Brain pericyte (primary cell): ENCODE measurements around the gene ADPRS.

Source experiments
- DNase-seq: peaks from one replicate; pipeline ENCODE4 v3.0.0-alpha.2; 2012; ENCODE audit warnings: low read depth, low spot score

The ADPRS gene

GRCh38 chr1:36132029-36132428, 43.3 kb downstream of the ADPRS start:
- no peak for DNase-seq

GRCh38 chr1:36133484-36133883, 44.8 kb downstream of the ADPRS start:
- DNase-seq = no peak

DNA sequence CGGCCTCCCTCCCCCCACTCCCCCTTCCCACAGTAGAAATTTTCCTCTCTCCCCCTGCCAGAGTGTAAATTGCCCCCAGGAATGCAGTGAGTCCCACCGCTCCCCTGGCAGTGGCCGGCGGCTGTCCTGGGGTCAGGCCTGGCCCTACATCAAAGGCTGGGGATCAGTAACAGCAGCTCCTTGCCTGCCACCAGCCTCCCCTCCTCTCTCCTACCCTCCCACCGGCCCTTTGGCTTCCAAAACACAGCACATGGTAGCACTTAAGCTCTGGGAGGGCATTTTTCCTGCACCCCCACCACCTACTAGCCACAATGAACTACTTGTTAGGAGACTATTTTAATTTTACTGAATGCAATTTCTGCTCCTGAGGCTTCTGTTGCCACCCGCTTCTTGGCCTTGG, 45.3 kb downstream of the ADPRS start:
- DNase-seq = no peak

DNA sequence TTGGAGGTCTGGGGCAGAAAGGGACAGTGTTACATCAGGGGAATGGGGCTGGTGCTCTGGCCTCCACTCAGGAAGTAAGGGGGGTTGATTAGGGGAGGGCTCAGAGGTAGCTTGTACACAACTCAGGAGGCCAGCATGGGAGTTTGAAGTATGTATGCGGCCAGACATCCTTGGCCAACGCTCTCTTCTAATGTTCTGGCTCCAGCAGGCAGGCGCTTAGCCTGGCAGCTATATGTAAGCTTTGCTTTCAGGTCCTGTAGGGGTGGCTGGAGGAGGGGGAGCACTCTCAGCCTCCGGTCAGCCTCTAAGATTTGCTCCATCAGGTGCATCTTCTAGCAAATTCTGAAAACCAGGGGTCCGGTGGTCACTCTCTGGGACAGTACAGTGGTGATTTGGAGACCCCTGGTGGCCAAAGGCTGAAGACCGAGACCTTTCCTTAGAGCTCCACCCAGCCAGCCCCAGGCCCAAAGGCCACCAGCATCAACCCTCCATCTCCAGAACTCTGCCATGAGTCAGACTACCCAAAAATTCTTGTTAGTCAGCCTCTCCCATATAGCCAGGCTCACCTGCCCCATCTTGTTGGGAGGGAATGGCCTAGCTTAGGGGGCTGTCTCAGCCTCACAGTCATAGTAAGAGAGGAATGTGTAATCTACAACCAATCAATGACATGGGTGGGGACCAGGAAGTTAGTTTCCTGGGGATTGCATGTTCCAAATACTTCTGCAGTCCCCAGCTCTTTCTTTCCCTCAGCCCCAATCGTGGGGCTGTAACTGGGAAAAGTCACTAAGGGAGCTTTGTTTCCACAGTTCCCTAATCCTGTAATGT, 46.0 kb downstream of the ADPRS start:
- DNase-seq = no peak

GRCh38 chr1:36135330-36135667, 46.6 kb downstream of the ADPRS start:
- no peak for DNase-seq

GRCh38 chr1:36135796-36136195, 47.1 kb downstream of the ADPRS start:
- no peak for DNase-seq

DNA sequence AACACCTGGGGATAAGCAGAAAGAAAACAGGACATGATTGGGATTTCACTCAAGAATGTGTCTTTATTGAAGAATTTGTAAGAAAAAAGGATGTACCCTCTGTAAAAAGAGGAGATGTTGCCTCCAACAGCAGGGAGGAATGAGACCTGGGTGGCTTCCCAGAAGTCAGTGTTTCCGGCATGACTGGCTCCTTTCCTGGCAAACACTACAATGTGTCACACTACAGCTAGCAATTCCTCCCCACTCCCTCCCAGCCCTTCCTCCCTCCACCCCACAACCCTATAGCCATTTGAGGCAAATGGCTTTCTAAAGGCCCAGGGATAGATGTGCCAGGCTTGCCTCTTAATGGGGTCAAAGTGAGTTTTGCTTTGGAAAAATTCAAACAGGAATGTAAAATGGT, 47.8 kb downstream of the ADPRS start:
- no peak for DNase-seq

- no peak for DNase-seq
Measured at GRCh38 chr1:36137226-36137625, 48.5 kb downstream of the ADPRS start.

- no peak for DNase-seq
Measured at GRCh38 chr1:36137776-36138175, 49.1 kb downstream of the ADPRS start.

- DNase-seq = no peak
Measured at GRCh38 chr1:36139521-36139920, 50.8 kb downstream of the ADPRS start.

DNA sequence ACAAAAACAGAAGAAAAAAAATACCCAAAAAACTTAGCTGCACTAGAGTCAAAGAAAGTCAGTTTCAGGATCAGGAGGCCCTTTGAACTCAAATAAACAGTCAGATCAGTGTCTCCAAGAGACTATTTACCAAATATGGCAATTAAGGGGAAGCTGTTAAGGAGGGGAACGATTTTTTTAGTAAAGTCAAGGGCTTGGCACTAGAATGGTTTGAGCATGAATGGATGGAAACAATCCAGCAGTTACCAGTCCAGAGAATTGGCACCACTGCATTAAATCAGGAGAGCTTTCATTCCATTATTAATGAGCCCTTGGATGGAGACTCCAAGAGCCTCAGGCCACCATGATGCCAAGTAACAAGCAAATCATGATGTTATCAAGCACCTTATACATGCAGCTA, 53.4 kb downstream of the ADPRS start:
- no peak for DNase-seq

GRCh38 chr1:36143424-36143823, 54.7 kb downstream of the ADPRS start:
- no peak for DNase-seq
